H9 (cell line): ENCODE data around the gene MYO15B. TPM values are rescaled to one million over a fixed set of nuclear protein-coding genes. Genes with fewer than 3 reads are reported as not detected.
A peak's percentile ranks its signal among the peaks of the same experiment; 100 is the strongest.

Source experiments
- DNase-seq: peaks from one replicate; pipeline ENCODE4 v3.0.0-alpha.2; 2017
- H2AFZ ChIP-seq: one replicate; pipeline ENCODE4 v1.6.1; 2013; ENCODE audit warnings: mild to moderate bottlenecking, low read length, control low read depth, moderate library complexity
- H2AK5ac ChIP-seq: 2 replicates; pipeline ENCODE4 v1.6.1; 2013; ENCODE audit warnings: low read length, control low read depth, mixed read lengths; ENCODE audit not compliant: insufficient read length
- H2BK120ac ChIP-seq: one replicate; pipeline ENCODE4 v1.6.1; 2013; ENCODE audit warnings: low read depth, mild to moderate bottlenecking, low read length, control low read depth, inconsistent platforms; ENCODE audit not compliant: poor library complexity, severe bottlenecking
- H2BK12ac ChIP-seq: 2 replicates; pipeline ENCODE4 v1.6.1; 2013; ENCODE audit warnings: low read length, control low read depth, mixed read lengths, low read depth; ENCODE audit not compliant: insufficient read length
- H2BK15ac ChIP-seq: 2 replicates; pipeline ENCODE4 v1.6.1; 2013; ENCODE audit warnings: low read depth, low read length, control low read depth
- H2BK20ac ChIP-seq: one replicate; pipeline ENCODE4 v1.6.1; 2013; ENCODE audit warnings: low read depth, mild to moderate bottlenecking, low read length, control low read depth, inconsistent platforms; ENCODE audit not compliant: poor library complexity, severe bottlenecking
- H2BK5ac ChIP-seq: 2 replicates; pipeline ENCODE4 v1.6.1; 2013; ENCODE audit warnings: low read length, control low read depth, mixed read lengths; ENCODE audit not compliant: insufficient read length
- H3K14ac ChIP-seq: 2 replicates; pipeline ENCODE4 v1.6.1; 2013; ENCODE audit warnings: low read length, control low read depth; ENCODE audit not compliant: insufficient read depth
- H3K18ac ChIP-seq: 2 replicates; pipeline ENCODE4 v1.6.1; 2013; ENCODE audit warnings: low read depth, mild to moderate bottlenecking, mixed read lengths, low read length, control low read depth; ENCODE audit not compliant: insufficient read length
- H3K23ac ChIP-seq: 2 replicates; pipeline ENCODE4 v1.6.1; 2013; ENCODE audit warnings: low read length, control low read depth, mixed read lengths, low read depth; ENCODE audit not compliant: insufficient read length
- H3K23me2 ChIP-seq: 2 replicates; pipeline ENCODE4 v1.6.1; 2013; ENCODE audit warnings: low read depth, mild to moderate bottlenecking, mixed read lengths, low read length, control low read depth; ENCODE audit not compliant: insufficient read length, poor library complexity, severe bottlenecking
- H3K27ac ChIP-seq: 2 replicates; pipeline ENCODE4 v1.5.1; 2013; ENCODE audit warnings: low read length, control low read depth, mixed read lengths, low read depth; ENCODE audit not compliant: insufficient read length
- H3K27me3 ChIP-seq: 2 replicates; pipeline ENCODE4 v1.6.1; 2013; ENCODE audit warnings: low read length, control low read depth, inconsistent platforms; ENCODE audit not compliant: insufficient read depth
- H3K4ac ChIP-seq: 2 replicates; pipeline ENCODE4 v1.6.1; 2013; ENCODE audit warnings: low read depth, mild to moderate bottlenecking, control low read depth, inconsistent platforms, low read length, moderate library complexity
- H3K4me1 ChIP-seq: 2 replicates; pipeline ENCODE4 v1.6.1; 2013; ENCODE audit warnings: low read length, control low read depth, inconsistent platforms; ENCODE audit not compliant: insufficient read depth
- H3K4me2 ChIP-seq: 2 replicates; pipeline ENCODE4 v1.6.1; 2013; ENCODE audit warnings: low read length, control low read depth, mixed read lengths; ENCODE audit not compliant: insufficient read length, insufficient read depth
- H3K56ac ChIP-seq: 2 replicates; pipeline ENCODE4 v1.6.1; 2013; ENCODE audit warnings: low read depth, mild to moderate bottlenecking, mixed read lengths, low read length, control low read depth; ENCODE audit not compliant: insufficient read length
- H3K79me1 ChIP-seq: 2 replicates; pipeline ENCODE4 v1.6.1; 2013; ENCODE audit warnings: low read depth, mild to moderate bottlenecking, moderate library complexity, low read length, control low read depth, inconsistent platforms; ENCODE audit not compliant: insufficient read depth, poor library complexity, severe bottlenecking
- H3K79me2 ChIP-seq: 2 replicates; pipeline ENCODE4 v1.6.1; 2013; ENCODE audit warnings: low read length, control low read depth, inconsistent platforms; ENCODE audit not compliant: insufficient read depth
- H3K9ac ChIP-seq: 2 replicates; pipeline ENCODE4 v1.6.1; 2013; ENCODE audit warnings: low read length, control low read depth, mixed read lengths; ENCODE audit not compliant: insufficient read length; ENCODE audit errors: extremely low read depth
- H3K9me3 ChIP-seq: one replicate; pipeline ENCODE4 v1.6.1; 2013; ENCODE audit warnings: low read depth, low read length, inconsistent platforms; ENCODE audit not compliant: control insufficient read depth
- H3T11ph ChIP-seq: one replicate; pipeline ENCODE4 v1.6.1; 2013; ENCODE audit warnings: mild to moderate bottlenecking, low read length, control low read depth, inconsistent platforms
- H4K20me1 ChIP-seq: one replicate; pipeline ENCODE4 v1.6.1; 2013; ENCODE audit not compliant: control insufficient read depth, insufficient read length, insufficient read depth
- H4K5ac ChIP-seq: 2 replicates; pipeline ENCODE4 v1.6.1; 2013; ENCODE audit warnings: low read depth, mild to moderate bottlenecking, mixed read lengths, low read length, control low read depth; ENCODE audit not compliant: insufficient read length
- H4K8ac ChIP-seq: replicated peaks from 2 replicates; pipeline ENCODE4 v1.6.1; 2013; ENCODE audit warnings: low read length, control low read depth, mixed read lengths, low read depth; ENCODE audit not compliant: insufficient read length
- H4K91ac ChIP-seq: 2 replicates; pipeline ENCODE4 v1.6.1; 2013; ENCODE audit warnings: low read depth, mild to moderate bottlenecking, moderate library complexity, mixed read lengths, low read length, control low read depth; ENCODE audit not compliant: insufficient read length
- H3K27ac Mint-ChIP-seq, 3 experiments: 2 replicates in 2 of 3; 3 replicates in 1 of 3; pipeline ENCODE4 v1.8.0; 2020 to 2021; ENCODE audit warnings: mixed read lengths in 3 of 3, mild to moderate bottlenecking in 1 of 3, moderate library complexity in 1 of 3
- H3K27me3 Mint-ChIP-seq: 2 replicates; pipeline ENCODE4 v1.8.0; 2021; ENCODE audit warnings: low read depth, mild to moderate bottlenecking, moderate library complexity, mixed read lengths
- H3K36me3 Mint-ChIP-seq, 3 experiments: 2 replicates in 2 of 3; 3 replicates in 1 of 3; pipeline ENCODE4 v1.8.0; 2020 to 2021; ENCODE audit warnings: low read depth in 3 of 3, mixed read lengths in 3 of 3; ENCODE audit not compliant: insufficient read depth in 1 of 3
- H3K4me1 Mint-ChIP-seq, 2 experiments: 2 replicates each; pipeline ENCODE4 v1.8.0; 2020; ENCODE audit warnings: mixed read lengths in 2 of 2
- H3K4me3 Mint-ChIP-seq, 2 experiments: 2 replicates in 1 of 2; 3 replicates in 1 of 2; pipeline ENCODE4 v1.8.0; 2020 to 2021; ENCODE audit warnings: mild to moderate bottlenecking in 2 of 2, mixed read lengths in 2 of 2, moderate library complexity in 1 of 2
- H3K9me3 Mint-ChIP-seq, 2 experiments: 2 replicates in 1 of 2; 3 replicates in 1 of 2; pipeline ENCODE4 v1.8.0; 2020; ENCODE audit warnings: mild to moderate bottlenecking in 2 of 2, mixed read lengths in 2 of 2, moderate library complexity in 1 of 2
- WGBS: extraction: QIAGEN DNeasy Blood & Tissue Kit; methylation state at CpG from one replicate; pipeline ENCODE4 v1.1.7; 2013; ENCODE audit warnings: missing lambda C conversion rate, low lambda C conversion rate, mixed read lengths; ENCODE audit not compliant: insufficient read length; ENCODE audit errors: extremely low coverage; 5-methylcytosine and 5-hydroxymethylcytosine counted together
- total RNA-seq: library from RNA; stranded (reverse); gene quantifications from 2 replicates; pipeline ENCODE4 v1.2.1, GENCODE V29; 2021
- TF ChIP-seq, protein P1 (sequence below): fragments of 200-600 bp; sonication (generic); conservative IDR thresholded peaks from 3 replicates; pipeline ENCODE4 v1.8.0; 2021; ENCODE audit warnings: antibody characterized with exemption, mild to moderate bottlenecking

The MYO15B gene
- total RNA-seq, 1 experiment from 2014 or later = 41.9 TPM

DNA sequence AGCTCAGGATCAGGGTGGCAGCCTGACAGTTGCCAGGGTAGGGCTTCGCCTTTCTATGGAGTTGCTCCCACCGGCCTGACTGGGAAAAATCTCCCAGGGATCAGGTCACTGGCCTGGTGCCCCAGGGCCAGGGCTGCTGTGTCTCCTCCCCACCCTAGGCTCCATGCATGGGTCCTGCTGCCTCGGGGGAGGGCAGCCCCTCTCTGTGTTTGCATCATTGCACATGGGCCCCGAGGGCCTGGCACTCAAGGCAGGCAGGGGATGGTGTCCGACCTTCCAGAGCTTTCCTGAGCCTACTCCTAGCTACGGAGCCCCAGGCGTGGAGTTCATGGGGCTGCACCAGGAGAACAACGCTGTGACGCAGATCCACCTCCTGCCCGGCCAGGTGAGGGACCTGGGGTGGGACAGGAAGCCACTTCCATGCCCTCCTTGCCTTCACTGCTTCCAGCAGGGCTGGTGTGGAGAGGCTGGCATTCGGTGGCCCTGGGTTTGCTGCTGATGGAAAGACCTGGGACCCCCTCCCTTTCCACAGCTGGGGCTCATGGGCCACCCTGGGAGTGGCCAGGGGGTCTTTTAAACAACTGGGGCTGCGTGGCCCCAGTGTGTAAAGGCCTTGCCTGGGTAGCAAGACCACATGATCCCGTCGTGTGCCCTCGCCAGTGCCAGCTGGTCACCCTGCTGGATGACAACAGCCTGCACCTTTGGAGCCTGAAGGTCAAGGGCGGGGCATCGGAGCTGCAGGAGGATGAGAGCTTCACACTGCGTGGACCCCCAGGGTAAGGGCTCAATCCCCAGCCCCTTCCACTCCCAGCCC is 29.5 kb upstream of the MYO15B start:
- H2AK5ac ChIP-seq = no peak overlapping the region
- no peak overlapping the region for H2BK20ac ChIP-seq
- Mint-ChIP-seq H3K4me1 (peaks cover 0 to 7% of the 10 kb centered on the region in 2 experiments; a peak in 3 of 4 replicates), H3K4me3 (no peak overlapping the region), H3K27ac (peak overlapping the region in 1 of 3 experiments; percentile 28; a peak in 1 of 7 replicates), H3K27me3 (no peaks in the 10 kb centered on the region), H3K36me3 (peaks cover 0 to 10% (median 2%) of the 10 kb centered on the region in 3 experiments; a peak in 4 of 7 replicates), H3K9me3 (no peaks in the 10 kb centered on the region)
- TF ChIP-seq, protein P1, sequence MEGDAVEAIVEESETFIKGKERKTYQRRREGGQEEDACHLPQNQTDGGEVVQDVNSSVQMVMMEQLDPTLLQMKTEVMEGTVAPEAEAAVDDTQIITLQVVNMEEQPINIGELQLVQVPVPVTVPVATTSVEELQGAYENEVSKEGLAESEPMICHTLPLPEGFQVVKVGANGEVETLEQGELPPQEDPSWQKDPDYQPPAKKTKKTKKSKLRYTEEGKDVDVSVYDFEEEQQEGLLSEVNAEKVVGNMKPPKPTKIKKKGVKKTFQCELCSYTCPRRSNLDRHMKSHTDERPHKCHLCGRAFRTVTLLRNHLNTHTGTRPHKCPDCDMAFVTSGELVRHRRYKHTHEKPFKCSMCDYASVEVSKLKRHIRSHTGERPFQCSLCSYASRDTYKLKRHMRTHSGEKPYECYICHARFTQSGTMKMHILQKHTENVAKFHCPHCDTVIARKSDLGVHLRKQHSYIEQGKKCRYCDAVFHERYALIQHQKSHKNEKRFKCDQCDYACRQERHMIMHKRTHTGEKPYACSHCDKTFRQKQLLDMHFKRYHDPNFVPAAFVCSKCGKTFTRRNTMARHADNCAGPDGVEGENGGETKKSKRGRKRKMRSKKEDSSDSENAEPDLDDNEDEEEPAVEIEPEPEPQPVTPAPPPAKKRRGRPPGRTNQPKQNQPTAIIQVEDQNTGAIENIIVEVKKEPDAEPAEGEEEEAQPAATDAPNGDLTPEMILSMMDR = no peak
- H4K8ac ChIP-seq = no peak overlapping the region
- no peak overlapping the region for H3K4me2 ChIP-seq
- H3K4ac ChIP-seq = no peak overlapping the region
- no peak overlapping the region for H2BK15ac ChIP-seq
- no peak overlapping the region for H2BK5ac ChIP-seq
- H4K91ac ChIP-seq = no peak overlapping the region
- H2BK12ac ChIP-seq = no peak overlapping the region
- H3K27me3 ChIP-seq = no peaks in the 10 kb centered on the region
- H3K23ac ChIP-seq = no peak overlapping the region
- H3T11ph ChIP-seq = no peak overlapping the region
- no peaks in the 10 kb centered on the region for H3K79me1 ChIP-seq
- H3K56ac ChIP-seq = no peak overlapping the region
- H3K9me3 ChIP-seq = no peaks in the 10 kb centered on the region
- no peak overlapping the region for H3K18ac ChIP-seq
- no peaks in the 10 kb centered on the region for H3K23me2 ChIP-seq
- H4K5ac ChIP-seq = no peak overlapping the region
- no peak overlapping the region for H3K27ac ChIP-seq
- no peaks in the 10 kb centered on the region for H4K20me1 ChIP-seq
- H2BK120ac ChIP-seq = no peak overlapping the region
- DNase-seq = no peak
- no peak overlapping the region for H3K9ac ChIP-seq
- H2AFZ ChIP-seq = no peak overlapping the region
- H3K14ac ChIP-seq = no peak overlapping the region
- WGBS = no CpG with 5 or more reads among the region's 18 CpGs
- no peaks in the 10 kb centered on the region for H3K4me1 ChIP-seq
- H3K79me2 ChIP-seq = no peaks in the 10 kb centered on the region
